ENCODE results near the gene VSTM4.

The VSTM4 gene

DNA sequence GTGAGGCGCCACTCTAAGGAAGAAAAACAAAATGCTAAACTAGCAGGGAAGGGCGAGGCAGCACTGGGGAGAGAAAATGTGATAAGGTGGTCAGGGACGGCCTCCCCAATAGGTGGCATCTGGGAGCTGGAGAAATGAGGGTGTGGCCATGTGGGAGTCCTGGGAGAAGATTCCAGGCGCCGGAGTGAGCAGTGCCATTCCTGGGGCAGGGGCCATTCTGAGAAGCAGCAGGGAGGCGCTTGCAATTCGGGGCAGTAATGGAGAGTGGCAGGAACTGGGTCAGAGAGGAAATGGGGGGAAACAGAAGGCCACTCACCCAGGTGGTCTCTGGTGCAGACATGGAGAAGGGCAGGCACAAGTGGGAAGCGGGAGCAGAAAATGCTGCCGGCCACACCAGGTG is 113.9 kb downstream of the VSTM4 start:
- DNase-seq = no peak

DNA sequence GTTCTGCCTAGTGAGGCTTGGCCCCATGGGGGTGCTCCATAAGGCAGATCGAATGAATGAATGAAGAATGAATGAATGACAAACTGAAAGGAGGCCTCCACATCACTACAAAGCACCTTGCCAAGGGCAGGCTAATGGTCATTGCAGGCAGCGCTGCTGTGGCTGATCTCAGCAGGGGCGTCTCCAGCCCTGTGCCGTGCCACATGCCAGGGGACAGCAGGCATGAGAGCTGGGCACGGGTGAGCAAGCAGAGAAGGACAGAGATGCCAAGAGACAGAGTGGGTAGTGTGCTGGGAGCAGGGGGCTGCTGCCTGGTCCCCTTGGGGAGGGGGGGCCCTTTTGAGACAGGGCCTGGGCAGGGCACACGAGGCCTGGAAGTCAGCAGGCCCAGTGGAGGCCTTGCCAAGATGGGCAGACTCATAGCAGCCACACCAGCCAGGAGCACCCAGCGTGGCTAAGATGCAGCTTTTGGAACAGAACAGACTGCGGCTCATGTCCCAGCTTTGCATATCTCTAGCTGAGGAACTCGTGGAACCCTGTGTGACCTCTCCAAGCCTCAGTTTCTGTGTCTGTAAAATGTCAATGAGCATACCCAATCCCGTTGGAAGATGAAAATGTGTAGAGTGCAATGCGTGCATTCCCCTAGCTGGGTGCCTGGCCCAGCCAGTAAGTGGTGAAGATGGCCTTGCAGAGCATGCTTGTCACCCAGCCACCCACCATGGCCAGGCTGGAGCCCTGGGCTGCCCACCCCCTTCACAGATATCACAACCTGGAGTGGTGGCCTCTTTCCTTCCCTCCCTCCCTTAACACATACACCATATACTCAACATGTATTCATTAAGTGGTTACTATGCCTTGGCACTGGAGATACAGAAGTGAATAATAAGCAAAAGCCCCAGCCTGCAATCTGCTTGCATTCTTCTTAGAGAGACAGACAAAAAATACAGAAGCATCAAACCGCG is 114.6 kb downstream of the VSTM4 start:
- DNase-seq = no peak

DNA sequence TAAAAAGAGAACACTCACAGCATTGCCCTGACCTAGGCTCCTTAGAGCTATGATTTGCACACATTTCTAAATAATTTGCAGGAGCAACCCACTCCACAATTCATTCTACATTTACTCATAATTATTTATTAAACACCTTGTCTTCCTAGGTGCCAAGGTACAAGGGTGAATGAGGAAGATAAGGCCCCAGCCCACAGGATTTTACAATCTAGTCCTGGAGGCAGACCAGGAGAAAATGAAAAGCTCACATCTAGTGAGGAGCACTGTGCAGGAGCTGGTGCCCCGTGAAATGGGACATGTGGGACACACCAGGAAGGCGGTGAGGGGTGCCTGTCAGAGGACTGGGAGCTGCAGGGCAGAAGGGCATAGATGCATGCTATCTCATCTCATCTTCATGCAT is 116.0 kb downstream of the VSTM4 start:
- no peak for DNase-seq

- DNase-seq = no peak
These were observed 119.0 kb downstream of the VSTM4 start for GRCh38 chr10:48996329-48996728.

DNA sequence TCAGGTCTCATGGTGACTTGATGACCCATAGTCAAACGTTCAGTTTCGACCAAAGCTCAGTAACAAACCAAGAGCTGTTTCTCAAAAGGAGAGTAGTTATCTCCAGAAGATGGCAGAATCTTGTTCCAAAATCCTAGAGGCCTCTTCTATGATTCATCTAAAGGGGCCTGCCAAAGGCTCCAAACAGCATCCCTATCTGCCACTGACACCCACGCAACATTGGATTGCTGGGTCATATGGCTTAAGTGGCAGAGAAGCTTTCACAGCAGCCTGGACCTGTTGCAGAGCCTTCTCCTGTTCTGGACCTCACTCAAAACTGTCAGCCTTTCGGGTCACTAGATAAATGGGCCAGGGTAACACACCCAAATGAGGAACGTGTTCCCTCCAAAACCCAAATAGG is 121.7 kb downstream of the VSTM4 start:
- no peak for DNase-seq

DNA sequence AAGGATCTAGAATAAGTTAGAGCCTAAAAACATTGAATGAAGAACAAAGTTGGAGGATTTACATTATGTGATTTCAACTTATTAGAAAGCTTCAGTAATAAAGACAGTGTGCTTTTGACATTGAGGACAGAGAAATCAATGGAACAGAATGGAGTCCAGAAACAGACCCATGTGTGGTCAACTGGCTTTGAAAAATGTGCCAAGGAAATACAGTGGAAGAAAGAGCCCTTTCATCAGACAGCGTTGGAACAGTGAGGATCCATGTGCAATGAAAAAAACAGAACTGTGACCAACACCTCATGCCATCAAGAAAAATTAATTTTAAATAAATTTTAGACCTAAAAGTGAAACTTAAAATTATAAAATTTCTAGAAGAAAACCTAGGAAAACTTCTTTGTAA is 125.1 kb downstream of the VSTM4 start:
- DNase-seq = no peak

DNA sequence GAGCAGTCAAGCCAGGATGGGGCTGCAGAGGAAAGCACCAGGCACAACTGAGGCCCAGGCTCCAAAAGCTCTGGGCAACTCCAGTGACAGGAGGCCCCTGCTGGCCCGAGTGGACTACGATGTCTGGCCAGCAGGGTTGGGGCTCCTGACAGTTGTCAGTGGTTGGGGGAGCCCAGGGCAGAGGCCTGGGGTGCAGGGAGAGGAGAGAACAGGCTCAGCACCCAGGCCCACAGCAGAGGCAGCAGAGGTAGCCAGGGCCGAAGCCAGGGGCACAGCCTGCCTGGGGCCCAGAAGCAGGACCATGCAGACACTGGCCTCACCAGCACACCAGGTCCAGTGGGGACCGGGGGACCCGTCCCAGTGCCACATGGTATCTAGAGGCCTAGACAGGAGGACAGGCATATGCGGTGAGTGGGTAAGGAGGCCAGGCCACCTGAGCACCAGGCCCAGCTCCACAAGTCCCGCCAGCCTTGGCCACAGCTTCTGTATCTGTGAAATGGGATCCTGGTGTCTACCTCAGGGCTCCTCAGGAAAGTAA is 129.6 kb downstream of the VSTM4 start:
- DNase-seq = no peak

DNA sequence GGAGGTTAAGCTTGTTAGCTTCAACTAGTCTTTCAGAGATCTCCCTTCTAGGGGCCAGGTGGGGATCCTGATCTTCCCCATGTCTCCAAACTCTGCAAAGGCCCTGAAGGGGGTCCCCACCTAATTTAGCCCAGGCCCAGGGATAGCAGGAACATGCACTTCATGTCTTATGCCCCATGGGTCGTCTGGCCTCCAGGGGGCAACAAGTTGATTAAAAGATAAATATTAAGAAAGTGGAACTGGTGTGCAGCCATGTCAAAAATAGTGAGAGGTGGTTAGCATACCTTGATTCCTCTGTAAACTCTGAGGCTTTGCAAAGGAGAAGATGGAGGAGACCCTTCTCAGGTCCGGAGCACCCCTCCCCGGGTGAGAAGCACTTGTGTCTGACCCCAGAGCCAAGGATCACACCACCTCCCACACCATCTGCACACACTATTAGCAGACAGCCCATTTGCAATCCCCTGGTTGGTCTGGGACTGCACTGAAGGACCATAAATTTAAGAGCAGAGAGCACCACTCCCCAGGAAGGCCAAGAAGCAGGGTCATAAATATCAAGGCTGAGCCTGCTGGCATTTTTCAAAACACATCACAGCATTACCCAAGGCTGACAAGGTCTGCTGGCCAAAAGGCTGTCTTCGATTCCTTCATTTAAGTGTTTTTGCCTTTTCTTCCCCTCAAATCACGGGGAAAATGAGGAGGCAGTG is 131.5 kb downstream of the VSTM4 start:
- no peak for DNase-seq

DNA sequence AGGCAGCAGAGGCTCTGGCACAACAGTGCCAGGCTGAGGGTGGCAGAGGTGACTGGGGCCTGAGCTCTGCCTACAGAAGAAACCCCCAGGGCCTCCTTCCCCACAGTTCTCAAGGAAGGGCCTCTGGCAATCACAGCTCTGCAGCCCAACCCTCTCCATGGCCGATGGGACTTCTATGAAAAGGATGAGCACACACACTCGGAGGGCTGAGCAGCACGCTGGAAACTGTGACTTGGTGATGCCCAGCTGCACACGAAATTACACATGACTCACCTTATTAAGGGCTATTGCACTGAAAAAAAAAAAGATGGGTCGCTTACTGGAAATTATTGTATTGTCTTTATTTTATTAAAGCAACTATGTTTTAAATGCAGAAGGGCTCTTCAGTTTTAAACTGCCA is 132.7 kb downstream of the VSTM4 start:
- no peak for DNase-seq

- DNase-seq = peak; percentile 29
These were observed 133.9 kb downstream of the VSTM4 start for GRCh38 chr10:48981310-48981907.

DNA sequence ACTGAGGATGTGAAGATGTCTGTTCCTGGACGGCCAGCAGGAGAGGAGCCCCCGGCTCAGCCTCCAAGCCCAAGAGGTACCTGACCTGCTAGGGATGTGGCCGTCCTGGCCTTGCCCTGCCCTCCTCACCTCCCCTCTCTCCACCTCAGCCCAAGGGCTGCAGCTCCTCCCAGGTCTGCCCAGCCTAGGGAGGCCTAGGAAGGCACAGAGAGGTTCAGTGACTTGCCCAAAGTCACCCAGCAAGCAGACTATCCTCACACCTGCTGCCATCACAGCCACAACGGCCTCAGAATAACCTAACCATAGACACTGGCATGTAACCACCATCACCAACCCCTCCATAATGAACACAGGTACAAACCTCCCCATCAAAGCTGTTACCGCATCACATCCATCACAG is 137.0 kb downstream of the VSTM4 start:
- no peak for DNase-seq

DNA sequence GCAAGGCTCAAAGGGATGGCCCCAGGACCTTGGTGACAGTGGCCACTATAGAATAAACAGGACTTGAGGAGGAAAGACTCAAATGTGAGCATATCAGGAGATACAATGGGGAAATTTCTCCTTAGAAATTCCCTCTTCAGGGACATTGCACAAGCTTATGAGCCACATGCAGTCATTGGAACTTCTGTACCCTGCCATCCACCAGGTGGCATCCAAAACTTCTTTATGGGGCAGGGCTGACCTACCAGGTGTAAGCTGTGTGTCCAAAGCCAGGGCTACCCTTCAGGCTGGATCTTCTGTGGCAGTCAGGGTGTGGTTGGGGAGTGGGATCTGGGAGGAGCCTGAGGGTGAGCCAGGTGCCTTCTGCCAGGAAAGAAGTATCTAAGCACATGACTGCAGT is 139.1 kb downstream of the VSTM4 start:
- DNase-seq = no peak

DNA sequence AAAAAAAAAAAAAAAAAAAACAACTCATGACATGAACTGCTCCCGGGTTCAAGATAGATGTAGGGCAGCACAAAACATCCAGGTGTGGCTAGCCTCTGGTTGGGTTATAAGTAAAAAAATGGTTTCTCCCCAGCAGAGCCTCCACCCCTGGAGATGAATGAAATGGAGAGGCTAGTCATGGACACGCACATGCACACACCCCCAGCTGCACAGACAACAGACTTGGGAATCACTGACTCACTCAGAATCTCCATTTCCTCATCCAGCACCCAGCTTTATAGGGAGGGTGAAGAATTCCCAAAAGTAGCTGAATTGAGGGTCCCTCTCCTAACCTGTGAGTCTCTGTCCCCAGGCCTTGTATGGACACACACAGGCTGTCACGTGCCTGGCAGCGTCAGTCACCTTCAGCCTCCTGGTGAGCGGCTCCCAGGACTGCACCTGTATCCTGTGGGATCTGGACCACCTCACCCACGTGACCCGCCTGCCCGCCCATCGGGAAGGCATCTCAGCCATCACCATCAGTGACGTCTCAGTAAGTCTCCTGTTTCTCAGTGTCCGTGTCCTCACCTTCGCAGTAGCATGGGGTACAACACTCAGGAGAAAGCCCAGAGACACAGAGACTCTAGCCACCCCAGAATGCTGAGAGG is 140.7 kb downstream of the VSTM4 start:
- DNase-seq = no peak

- no peak for DNase-seq
These were observed 142.3 kb downstream of the VSTM4 start for GRCh38 chr10:48973065-48973464.

DNA sequence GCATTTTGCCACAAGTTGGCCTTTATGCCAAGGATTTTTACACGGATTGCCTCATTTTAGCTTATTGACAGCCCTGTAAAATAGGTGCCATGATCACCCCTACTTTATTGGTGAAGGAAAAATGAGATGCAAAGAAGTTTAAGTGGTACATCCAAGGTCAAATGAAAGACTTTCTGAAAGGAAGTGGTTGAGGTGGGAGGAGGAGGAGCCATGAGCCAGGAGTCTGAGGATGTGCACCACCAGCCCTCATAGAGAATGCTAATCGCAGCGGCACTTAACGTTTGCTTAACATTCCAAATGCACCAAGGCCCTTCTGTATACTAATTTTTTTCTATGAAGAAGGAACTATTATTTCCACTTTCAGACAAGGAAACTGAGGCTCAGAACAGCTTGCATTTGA is 144.7 kb downstream of the VSTM4 start:
- no peak for DNase-seq

DNA sequence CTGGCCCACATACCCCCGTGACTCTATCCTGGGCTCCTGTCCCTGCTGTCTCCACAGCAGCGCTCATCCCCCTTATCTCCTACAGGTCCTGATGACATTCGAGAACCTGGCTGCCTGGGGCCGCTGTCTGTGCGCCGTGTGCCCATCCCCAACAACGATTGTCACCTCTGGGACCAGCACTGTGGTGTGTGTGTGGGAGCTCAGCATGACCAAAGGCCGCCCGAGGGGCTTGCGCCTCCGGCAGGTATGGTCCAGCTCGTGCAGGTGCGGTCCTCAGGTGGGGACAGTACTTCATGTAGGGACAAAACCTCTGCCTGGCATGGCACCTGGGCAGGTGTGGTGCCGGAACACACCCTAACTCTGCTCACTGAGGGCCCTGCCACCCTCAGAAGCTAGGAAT is 145.3 kb downstream of the VSTM4 start:
- DNase-seq = no peak

DNA sequence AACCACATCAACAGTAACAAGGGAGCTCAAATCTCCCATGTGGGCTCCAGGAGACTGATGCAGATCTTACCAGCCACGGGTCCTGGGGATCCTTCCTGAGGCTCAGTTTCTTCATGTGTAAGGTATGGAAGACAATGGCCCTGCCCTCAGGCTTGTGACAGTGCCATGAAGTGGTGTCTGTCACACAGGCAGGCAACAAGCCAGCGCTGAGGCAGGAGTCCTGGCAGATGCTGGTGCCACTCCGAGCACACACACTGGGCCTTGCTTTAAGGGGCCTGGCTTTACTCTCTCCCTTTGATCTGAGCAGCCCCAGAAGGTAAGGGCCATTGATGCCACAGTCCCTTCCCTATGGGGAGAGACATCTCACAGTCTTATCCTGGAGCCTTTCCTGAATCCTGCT is 147.3 kb downstream of the VSTM4 start:
- DNase-seq = no peak

GRCh38 chr10:48965460-48965859 is 149.9 kb downstream of the VSTM4 start:
- DNase-seq = no peak
